Measurements from ENCODE around the gene HS3ST3A1.

The HS3ST3A1 gene

GRCh38 chr17:13491916-13492736, 109.6 kb downstream of the HS3ST3A1 start:
- DNase-seq (ENCODE audit: low read depth), result no peak

GRCh38 chr17:13491491-13491890, 110.2 kb downstream of the HS3ST3A1 start:
- no peak for DNase-seq (ENCODE audit: low read depth)

- peak; percentile 76 for DNase-seq (ENCODE audit: low read depth)
Observed at GRCh38 chr17:13490906-13491482, 110.7 kb downstream of the HS3ST3A1 start.

GRCh38 chr17:13490427-13490826, 111.3 kb downstream of the HS3ST3A1 start:
- DNase-seq (ENCODE audit: low read depth), result no peak

GRCh38 chr17:13485327-13485726, 116.4 kb downstream of the HS3ST3A1 start:
- DNase-seq (ENCODE audit: low read depth), result no peak

GRCh38 chr17:13484020-13484419, 117.7 kb downstream of the HS3ST3A1 start:
- peak; percentile 75 for DNase-seq (ENCODE audit: low read depth)

- no peak for DNase-seq (ENCODE audit: low read depth)
Observed at GRCh38 chr17:13480877-13481276, 120.9 kb downstream of the HS3ST3A1 start.

GRCh38 chr17:13478326-13478830, 123.4 kb downstream of the HS3ST3A1 start:
- no peak for DNase-seq (ENCODE audit: low read depth)

GRCh38 chr17:13477180-13477611, 124.5 kb downstream of the HS3ST3A1 start:
- peak; percentile 63 for DNase-seq (ENCODE audit: low read depth)

GRCh38 chr17:13476720-13477119, 125.0 kb downstream of the HS3ST3A1 start:
- DNase-seq (ENCODE audit: low read depth), result peak; percentile 15

GRCh38 chr17:13475574-13476223, 126.0 kb downstream of the HS3ST3A1 start:
- DNase-seq (ENCODE audit: low read depth), result no peak

- DNase-seq (ENCODE audit: low read depth), result no peak
Observed at GRCh38 chr17:13474073-13474800, 127.5 kb downstream of the HS3ST3A1 start.

GRCh38 chr17:13465678-13466077, 136.1 kb downstream of the HS3ST3A1 start:
- DNase-seq (ENCODE audit: low read depth), result no peak

- DNase-seq (ENCODE audit: low read depth), result no peak
Observed at GRCh38 chr17:13462673-13463124, 139.0 kb downstream of the HS3ST3A1 start.

GRCh38 chr17:13462146-13462545, 139.6 kb downstream of the HS3ST3A1 start:
- DNase-seq (ENCODE audit: low read depth), result peak; percentile 16

GRCh38 chr17:13460261-13461000, 141.3 kb downstream of the HS3ST3A1 start:
- no peak for DNase-seq (ENCODE audit: low read depth)

- DNase-seq (ENCODE audit: low read depth), result no peak
Observed at GRCh38 chr17:13457783-13458182, 143.9 kb downstream of the HS3ST3A1 start.
